ENCODE results near the gene PPDPF. TPM values are rescaled to one million over a fixed set of nuclear protein-coding genes. Genes with fewer than 3 reads are reported as not detected.

The PPDPF gene
- total RNA-seq, 1 donor from 2014 or later = 355 TPM

- no peak for ATAC-seq
Observed at GRCh38 chr20:63544958-63545516, 24.5 kb downstream of the PPDPF start.

GRCh38 chr20:63545814-63546213, 25.2 kb downstream of the PPDPF start:
- intact Hi-C loops (cut with DNase I) = no loop called here
- no peak for ATAC-seq

More at GRCh38 chr20:63544958-63545516, 24.5 kb downstream of the PPDPF start:
- no peak for TF ChIP-seq CTCF (IDR thresholded peaks at IDR 0.05)
- intact Hi-C loops (cut with DNase I) = no loop called here
- H3K27ac ChIP-seq = no peak overlapping the region
- H3K27me3 ChIP-seq = peaks cover 27% of the 10 kb centered on the region
- no peak overlapping the region for H3K4me3 ChIP-seq
- H3K9me3 ChIP-seq = no peaks in the 10 kb centered on the region
- H3K4me1 ChIP-seq = no peaks in the 10 kb centered on the region
- no peaks in the 10 kb centered on the region for H3K36me3 ChIP-seq
- no peak for DNase-seq

GRCh38 chr20:63546256-63546955, 25.8 kb downstream of the PPDPF start:
- Histone ChIP-seq H3K27me3 (peaks cover 27% of the 10 kb centered on the region), H3K27ac (no peak overlapping the region), H3K36me3 (no peaks in the 10 kb centered on the region), H3K9me3 (no peaks in the 10 kb centered on the region), H3K4me1 (no peaks in the 10 kb centered on the region), H3K4me3 (no peak overlapping the region)
- ATAC-seq = no peak
- no peak for TF ChIP-seq CTCF (IDR thresholded peaks at IDR 0.05)
- DNase-seq = no peak
- intact Hi-C loops (cut with DNase I) = no loop called here

More at GRCh38 chr20:63545814-63546213, 25.2 kb downstream of the PPDPF start:
- Histone ChIP-seq H3K4me1 (no peaks in the 10 kb centered on the region), H3K27me3 (peaks cover 27% of the 10 kb centered on the region), H3K4me3 (no peak overlapping the region), H3K9me3 (no peaks in the 10 kb centered on the region), H3K27ac (no peak overlapping the region), H3K36me3 (no peaks in the 10 kb centered on the region)
- TF ChIP-seq CTCF (IDR thresholded peaks at IDR 0.05) = no peak
- no peak for DNase-seq

- Histone ChIP-seq H3K4me3 (no peak overlapping the region), H3K36me3 (no peaks in the 10 kb centered on the region), H3K27me3 (peaks cover 27% of the 10 kb centered on the region), H3K27ac (no peak overlapping the region), H3K4me1 (no peaks in the 10 kb centered on the region), H3K9me3 (no peaks in the 10 kb centered on the region)
- intact Hi-C loops (cut with DNase I) = no loop called here
- no peak for ATAC-seq
- no peak for TF ChIP-seq CTCF (IDR thresholded peaks at IDR 0.05)
- DNase-seq = no peak
Observed at GRCh38 chr20:63546956-63547724, 26.6 kb downstream of the PPDPF start.

GRCh38 chr20:63547725-63548480, 27.3 kb downstream of the PPDPF start, which contains the start of gene SRMS:
Gene SRMS (minus strand): TSS chr20:63547749. CDS start chr20:63547463, 286 bp downstream.
- Histone ChIP-seq H3K27me3 (peaks cover 27% of the 10 kb centered on the region), H3K36me3 (no peaks in the 10 kb centered on the region), H3K4me1 (no peaks in the 10 kb centered on the region), H3K4me3 (no peak within 1 kb of the TSS), H3K9me3 (no peaks in the 10 kb centered on the region), H3K27ac (no peak within 1 kb of the TSS)
- ATAC-seq (no peak), DNase-seq (no peak)
- TF ChIP-seq CTCF (IDR thresholded peaks at IDR 0.05) = no peak
- intact Hi-C loops (cut with DNase I) = no loop called here
